Erythroblast (primary cell): ENCODE results near the gene LRRC4.

Source experiments
- GATA1 ChIP-seq: IDR thresholded peaks from 2 replicates; pipeline ENCODE4 v1.6.1; 2011; ENCODE audit warnings: low read depth, mild to moderate bottlenecking, control low read depth, low read length, moderate library complexity
- POLR2A ChIP-seq: IDR thresholded peaks from 2 replicates; pipeline ENCODE4 v1.6.1; 2011; ENCODE audit warnings: mild to moderate bottlenecking, low read length

- TF ChIP-seq POLR2A (no peak), GATA1 (no peak)
Measured at GRCh38 chr7:128074736-128075135, 43.5 kb upstream of the LRRC4 start.
